Naive thymus-derived CD4-positive, alpha-beta T cell (primary cell): ENCODE measurements around the gene KCTD11. TPM values are rescaled to one million over a fixed set of nuclear protein-coding genes. Genes with fewer than 3 reads are reported as not detected.

Experiments
- ATAC-seq: fragments of 150-1000 bp; cut with Tn5 transposase; 2 replicates; pipeline ENCODE4 v1.10.0; 2021; ENCODE audit warnings: mild to moderate bottlenecking, moderate library complexity
- CTCF ChIA-PET: fragments of 350-600 bp; sonication (Branson Sonifier 250); formaldehyde crosslinking; loops from one replicate; lab custom pipeline; 2021; ENCODE audit warnings: antibody characterized with exemption; lab: Charles Lee
- POLR2A ChIA-PET: fragments of 350-600 bp; sonication (Branson Sonifier 250); formaldehyde crosslinking; loops from one replicate; lab custom pipeline; 2021; ENCODE audit warnings: antibody characterized with exemption, inconsistent platforms; lab: Charles Lee
- DNase-seq, 9 donors: peaks; one replicate each; pipeline versions ENCODE4 v3.0.0 to v3.0.0-alpha.2; 2020 to 2022; ENCODE audit warnings: mixed read lengths in 1 of 9
- H3K27ac ChIP-seq: one replicate; pipeline ENCODE4 v1.7.0; 2013; ENCODE audit warnings: mild to moderate bottlenecking, low read depth, low read length, moderate library complexity
- H3K27me3 ChIP-seq, 2 donors: one replicate each; pipeline ENCODE4 v1.7.0; 2013; ENCODE audit warnings: low read length in 2 of 2, mild to moderate bottlenecking in 2 of 2, moderate library complexity in 2 of 2; ENCODE audit not compliant: control insufficient read depth in 2 of 2, insufficient read depth in 2 of 2
- H3K36me3 ChIP-seq, 3 experiments: 1 replicate in 2 of 3; 2 replicates in 1 of 3; pipeline ENCODE4 v1.7.0; 2013; ENCODE audit warnings: low read length in 3 of 3, mild to moderate bottlenecking in 3 of 3, moderate library complexity in 1 of 3; ENCODE audit not compliant: insufficient read depth in 3 of 3, control insufficient read depth in 2 of 3
- H3K4me1 ChIP-seq, 2 donors: one replicate each; pipeline ENCODE4 v1.7.0; 2013; ENCODE audit warnings: low read length in 2 of 2, mild to moderate bottlenecking in 2 of 2, moderate library complexity in 1 of 2; ENCODE audit not compliant: control insufficient read depth in 2 of 2, insufficient read depth in 2 of 2
- H3K4me3 ChIP-seq: 2 replicates; pipeline ENCODE4 v1.7.0; 2013; ENCODE audit warnings: mild to moderate bottlenecking, low read length
- H3K9me3 ChIP-seq, 3 experiments: 1 replicate in 2 of 3; 2 replicates in 1 of 3; pipeline ENCODE4 v1.7.0; 2013; ENCODE audit warnings: low read length in 3 of 3; ENCODE audit not compliant: control insufficient read depth in 2 of 3
- H3K27ac Mint-ChIP-seq, 9 donors: one replicate each; pipeline ENCODE4 v1.8.0; 2020 to 2022; ENCODE audit warnings: mixed read lengths in 9 of 9, mild to moderate bottlenecking in 8 of 9, moderate library complexity in 5 of 9, inconsistent platforms in 2 of 9
- H3K27me3 Mint-ChIP-seq, 5 donors: one replicate each; pipeline ENCODE4 v1.8.0; 2021 to 2022; ENCODE audit warnings: mixed read lengths in 5 of 5, mild to moderate bottlenecking in 1 of 5
- H3K36me3 Mint-ChIP-seq, 5 donors: one replicate each; pipeline ENCODE4 v1.8.0; 2020 to 2022; ENCODE audit warnings: mixed read lengths in 5 of 5, mild to moderate bottlenecking in 3 of 5, inconsistent platforms in 1 of 5
- H3K4me1 Mint-ChIP-seq, 7 donors: one replicate each; pipeline ENCODE4 v1.8.0; 2020 to 2022; ENCODE audit warnings: mixed read lengths in 7 of 7, mild to moderate bottlenecking in 3 of 7, inconsistent platforms in 1 of 7
- H3K4me3 Mint-ChIP-seq, 10 donors: one replicate each; pipeline ENCODE4 v1.8.0; 2020 to 2022; ENCODE audit warnings: mild to moderate bottlenecking in 10 of 10, mixed read lengths in 10 of 10, moderate library complexity in 6 of 10, inconsistent platforms in 2 of 10
- H3K9me3 Mint-ChIP-seq, 11 donors: one replicate each; pipeline ENCODE4 v1.8.0; 2020 to 2022; ENCODE audit warnings: mixed read lengths in 11 of 11, mild to moderate bottlenecking in 4 of 11, inconsistent platforms in 1 of 11, moderate library complexity in 1 of 11
- intact Hi-C, 2 donors: fragments of 100-400 bp; cut with micrococcal nuclease; formaldehyde crosslinking; loops; one replicate each; pipeline ENCODE4 v1.15.1; 2023
- polyA plus RNA-seq, 2 donors: library from polyadenylated mRNA; unstranded; fragments of 300-500 nt; fragmentation: Illumina TruSeq; gene quantifications; one replicate each; pipeline ENCODE4 v1.2.3, GENCODE V29; 2021
- total RNA-seq, 6 experiments: library from RNA in 5 of 6; stranded (reverse) in 5 of 6; gene quantifications; 1 replicate in 5 of 6; 2 replicates in 1 of 6; pipeline ENCODE4 v1.2.3 and lab custom pipeline; 2021 to 2026

The KCTD11 gene
- total and polyA plus RNA-seq, 7 experiments from 2014 or later, result 0.83 to 13.7 (median 2.7) TPM

GRCh38 chr17:7313890-7314718 lies 37.9 kb upstream of the KCTD11 start:
- CTCF ChIA-PET, result interaction anchor here (0.7 to 1.9 kb wide), 4 partner anchors 15 to 132 kb away, joined by 3 to 4 read pairs (median 4); partner anchors contain the start of genes ACAP1 and NEURL4
- Mint-ChIP-seq H3K27me3 (no peaks in the 10 kb centered on the region), H3K9me3 (peaks cover 0 to 7% (median 0%) of the 10 kb centered on the region in 11 donors), H3K4me1 (peaks cover 43 to 71% (median 63%) of the 10 kb centered on the region in 7 donors), H3K36me3 (peaks cover 14 to 59% (median 36%) of the 10 kb centered on the region in 5 donors), H3K27ac (peak overlapping the region; percentile 67 to 96 (median 90)), H3K4me3 (peak overlapping the region; percentile 76 to 96 (median 86))
- Histone ChIP-seq H3K9me3 (no peaks in the 10 kb centered on the region), H3K36me3 (peaks cover 37 to 71% (median 45%) of the 10 kb centered on the region in 3 experiments), H3K4me3 (peak overlapping the region; percentile 85), H3K27me3 (no peaks in the 10 kb centered on the region), H3K27ac (peak overlapping the region; percentile 87), H3K4me1 (peaks cover 38 to 43% of the 10 kb centered on the region in 2 donors)
- intact Hi-C loops, result loop anchor here (2.0 kb wide), 2 partner anchors 37 to 91 kb away; partner anchors contain the start of gene TMEM256 (in 1 of the 2)
- no peak for ATAC-seq
- DNase-seq, result no peak
- POLR2A ChIA-PET, result interaction anchor here (0.9 to 11.5 kb wide), 9 partner anchors 10 to 270 kb away, joined by 3 to 336 read pairs (median 5); partner anchors contain the start of genes ACAP1, MPDU1, NEURL4 and SLC2A4

GRCh38 chr17:7314719-7315569 lies 37.0 kb upstream of the KCTD11 start, which contains the start of gene GPS2:
TSS of gene GPS2 (minus strand) at chr17:7315360. CDS start at chr17:7315052, 308 bp downstream.
- H3K36me3 Mint-ChIP-seq, result peaks cover 14 to 50% (median 27%) of the 10 kb centered on the region in 5 donors
- intact Hi-C loops, result loop anchor here (1.0 to 2.0 kb wide), 4 partner anchors 8 to 90 kb away; partner anchors contain the start of genes EIF5A (in 2 of the 2), NEURL4 (in 2 of the 2) and TMEM256 (in 1 of the 2)

GRCh38 chr17:7315570-7316235 lies 36.3 kb upstream of the KCTD11 start:
- CTCF ChIA-PET, result interaction anchor here (1.4 to 1.5 kb wide), 2 partner anchors 10 to 17 kb away, joined by 3 to 5 read pairs; no protein-coding TSS in a partner anchor
- POLR2A ChIA-PET, result interaction anchor here (0.6 to 11.5 kb wide), 14 partner anchors 10 to 299 kb away, joined by 3 to 336 read pairs (median 3); partner anchors contain the start of genes ACAP1, FXR2, MPDU1 and NEURL4
- peaks cover 29 to 55% (median 47%) of the 10 kb centered on the region in 7 donors for H3K4me1 Mint-ChIP-seq
- intact Hi-C loops, result loop anchor here (1.0 to 2.0 kb wide), 4 partner anchors 8 to 89 kb away; partner anchors contain the start of genes EIF5A (in 2 of the 2), NEURL4 (in 2 of the 2) and TMEM256 (in 1 of the 2)
- peak overlapping the region; percentile 85 to 96 (median 90) for H3K4me3 Mint-ChIP-seq
- H3K4me3 ChIP-seq, result peak overlapping the region; percentile 85
- H3K36me3 ChIP-seq, result peaks cover 24 to 64% (median 36%) of the 10 kb centered on the region in 3 experiments
- H3K27ac Mint-ChIP-seq, result peak overlapping the region; percentile 85 to 97 (median 95)
- peaks cover 22 to 27% of the 10 kb centered on the region in 2 donors for H3K4me1 ChIP-seq
- H3K9me3 ChIP-seq, result no peaks in the 10 kb centered on the region
- peaks cover 7 to 43% (median 20%) of the 10 kb centered on the region in 5 donors for H3K36me3 Mint-ChIP-seq
- H3K27me3 Mint-ChIP-seq, result no peaks in the 10 kb centered on the region
- no peaks in the 10 kb centered on the region for H3K27me3 ChIP-seq
- ATAC-seq, result no peak
- peaks cover 0 to 5% (median 0%) of the 10 kb centered on the region in 11 donors for H3K9me3 Mint-ChIP-seq
- peak overlapping the region; percentile 87 for H3K27ac ChIP-seq
- DNase-seq, result no peak

More at GRCh38 chr17:7314719-7315569, 37.0 kb upstream of the KCTD11 start, which contains the start of gene GPS2:
- Histone ChIP-seq H3K4me3 (peak within 1 kb of the TSS; percentile 85), H3K9me3 (no peaks in the 10 kb centered on the region), H3K27me3 (no peaks in the 10 kb centered on the region), H3K36me3 (peaks cover 32 to 64% (median 38%) of the 10 kb centered on the region in 3 experiments), H3K4me1 (peaks cover 30 to 35% of the 10 kb centered on the region in 2 donors), H3K27ac (peak within 1 kb of the TSS; percentile 87)
- ChIA-PET CTCF (interaction anchor here (1.1 to 1.9 kb wide), 5 partner anchors 10 to 21 kb away, joined by 3 to 5 read pairs (median 4); partner anchors contain the start of genes ACAP1 and NEURL4), POLR2A (interaction anchor here (0.5 to 11.5 kb wide), 18 partner anchors 10 to 300 kb away, joined by 3 to 336 read pairs (median 3); partner anchors contain the start of genes ACAP1, FXR2, MPDU1 and NEURL4)
- Mint-ChIP-seq H3K4me3 (peak within 1 kb of the TSS; percentile 85 to 96 (median 90)), H3K4me1 (peaks cover 36 to 63% (median 54%) of the 10 kb centered on the region in 7 donors), H3K9me3 (peaks cover 0 to 7% (median 0%) of the 10 kb centered on the region in 11 donors), H3K27me3 (no peaks in the 10 kb centered on the region), H3K27ac (peak within 1 kb of the TSS; percentile 85 to 97 (median 95))
- DNase-seq (peak; percentile 90 to 95 (median 93)), ATAC-seq (peak; percentile 88)

- Histone ChIP-seq H3K36me3 (peaks cover 19 to 65% (median 27%) of the 10 kb centered on the region in 3 experiments), H3K27ac (no peak overlapping the region), H3K4me3 (no peak overlapping the region), H3K27me3 (no peaks in the 10 kb centered on the region), H3K4me1 (peaks cover 19 to 24% of the 10 kb centered on the region in 2 donors), H3K9me3 (no peaks in the 10 kb centered on the region)
- Mint-ChIP-seq H3K9me3 (peaks cover 0 to 5% (median 0%) of the 10 kb centered on the region in 11 donors), H3K4me3 (peak overlapping the region in 7 of 10 donors; percentile 18 to 65 (median 54)), H3K36me3 (peaks cover 0 to 42% (median 11%) of the 10 kb centered on the region in 5 donors), H3K4me1 (peaks cover 17 to 45% (median 35%) of the 10 kb centered on the region in 7 donors), H3K27me3 (no peaks in the 10 kb centered on the region), H3K27ac (peak overlapping the region in 5 of 9 donors; percentile 36 to 72 (median 56))
- ChIA-PET POLR2A (interaction anchor here (1.0 to 11.5 kb wide), 2 partner anchors 13 to 27 kb away, joined by 3 to 336 read pairs; partner anchors contain the start of genes ACAP1 and NEURL4), CTCF (interaction anchor here (1.1 kb wide), 1 partner anchor 30 kb away, joined by 3 read pairs; no protein-coding TSS in a partner anchor)
- DNase-seq (no peak), ATAC-seq (no peak)
- intact Hi-C loops, result no loop called here
These were observed 34.7 kb upstream of the KCTD11 start for GRCh38 chr17:7317161-7317803.
